IMR-90 (cell line): Measurements from ENCODE around the gene SYT5. TPM values are rescaled to one million over a fixed set of nuclear protein-coding genes. Genes with fewer than 3 reads are reported as not detected.

Experiments
- ATAC-seq: fragments of 200-7000 bp; cut with Tn5 transposase; 2 replicates; pipeline ENCODE4 v1.9.1; 2020; ENCODE audit warnings: low read depth, mild to moderate bottlenecking, moderate library complexity
- BruUV-seq: library from RNA; stranded (reverse); fragments of 400-500 nt; replicated peaks from 2 replicates; lab custom pipeline; 2021; lab: Mats Ljungman, UMichigan
- CTCF ChIA-PET: fragments of 300-600 bp; formaldehyde crosslinking; extraction: SDS; loops from one replicate; lab custom pipeline; 2021; ENCODE audit warnings: antibody characterized with exemption; lab: Yijun Ruan, JAX
- POLR2A ChIA-PET: fragments of 300-600 bp; sonication (Branson Sonifier 250); formaldehyde crosslinking; loops from one replicate; lab custom pipeline; 2022; ENCODE audit warnings: antibody characterized with exemption; ENCODE audit not compliant: unreplicated experiment; lab: Charles Lee
- DNase-seq: peaks from one replicate; pipeline ENCODE4 v3.0.0; 2013
- H2AFZ ChIP-seq: replicated peaks from 2 replicates; pipeline ENCODE3; 2013; ENCODE audit warnings: low read length, mild to moderate bottlenecking; ENCODE audit not compliant: poor library complexity
- H2AK5ac ChIP-seq: 2 replicates; pipeline ENCODE4 v1.6.1; 2013; ENCODE audit warnings: low read depth, low read length, inconsistent platforms
- H2AK9ac ChIP-seq: replicated peaks from 2 replicates; pipeline ENCODE3; 2013; ENCODE audit warnings: mild to moderate bottlenecking, low read depth, low read length, moderate library complexity; ENCODE audit not compliant: poor library complexity
- H2BK120ac ChIP-seq: 2 replicates; pipeline ENCODE4 v1.6.1; 2013; ENCODE audit warnings: low read depth, low read length, inconsistent platforms
- H2BK15ac ChIP-seq: 3 replicates; pipeline ENCODE4 v1.6.1; 2013; ENCODE audit warnings: low read depth, low read length, inconsistent platforms
- H2BK20ac ChIP-seq: 2 replicates; pipeline ENCODE4 v1.6.1; 2013; ENCODE audit warnings: low read depth, mild to moderate bottlenecking, inconsistent platforms, low read length, moderate library complexity
- H2BK5ac ChIP-seq: 2 replicates; pipeline ENCODE4 v1.6.1; 2013; ENCODE audit warnings: mild to moderate bottlenecking, low read depth, low read length, inconsistent platforms; ENCODE audit not compliant: poor library complexity, severe bottlenecking
- H3K14ac ChIP-seq: replicated peaks from 2 replicates; pipeline ENCODE4 v1.6.1; 2013; ENCODE audit warnings: low read depth, low read length, inconsistent platforms
- H3K18ac ChIP-seq: 2 replicates; pipeline ENCODE4 v1.6.1; 2013; ENCODE audit warnings: low read depth, low read length, control low read depth
- H3K23ac ChIP-seq: 2 replicates; pipeline ENCODE4 v1.6.1; 2013; ENCODE audit warnings: low read depth, low read length, inconsistent platforms
- H3K27ac ChIP-seq: 2 replicates; pipeline ENCODE4 v1.5.1; 2013; ENCODE audit warnings: mild to moderate bottlenecking, control low read depth, low read length; ENCODE audit not compliant: insufficient read depth
- H3K27me3 ChIP-seq: 2 replicates; pipeline ENCODE4 v1.6.1; 2013; ENCODE audit warnings: low read length; ENCODE audit not compliant: control insufficient read depth, insufficient read depth
- H3K36me3 ChIP-seq: 2 replicates; pipeline ENCODE4 v1.6.1; 2013; ENCODE audit warnings: low read length, mixed read lengths; ENCODE audit not compliant: control insufficient read depth, insufficient read depth
- H3K4ac ChIP-seq: 2 replicates; pipeline ENCODE4 v1.6.1; 2013; ENCODE audit warnings: low read depth, low read length, inconsistent platforms
- H3K4me1 ChIP-seq: 2 replicates; pipeline ENCODE4 v1.6.1; 2013; ENCODE audit warnings: low read length, mixed read lengths; ENCODE audit not compliant: control insufficient read depth, insufficient read depth
- H3K4me2 ChIP-seq: 2 replicates; pipeline ENCODE4 v1.6.1; 2013; ENCODE audit warnings: low read depth, mild to moderate bottlenecking, control low read depth, low read length, moderate library complexity
- H3K4me3 ChIP-seq: 2 replicates; pipeline ENCODE4 v1.5.1; 2013; ENCODE audit warnings: low read depth, mild to moderate bottlenecking, control low read depth, low read length, moderate library complexity; ENCODE audit not compliant: insufficient read depth
- H3K56ac ChIP-seq: 2 replicates; pipeline ENCODE4 v1.6.1; 2013; ENCODE audit warnings: low read length, inconsistent platforms; ENCODE audit not compliant: insufficient read depth; ENCODE audit errors: extremely low read depth
- H3K79me1 ChIP-seq, 2 experiments: 2 replicates each; pipeline ENCODE4 v1.6.1; 2013; ENCODE audit warnings: low read length in 2 of 2, inconsistent platforms in 1 of 2, low read depth in 1 of 2
- H3K9ac ChIP-seq: 2 replicates; pipeline ENCODE4 v1.6.1; 2013; ENCODE audit warnings: low read depth, low read length, control low read depth
- H3K9me1 ChIP-seq: 2 replicates; pipeline ENCODE4 v1.6.1; 2013; ENCODE audit warnings: low read length, inconsistent platforms; ENCODE audit not compliant: insufficient read depth
- H3K9me3 ChIP-seq: 2 replicates; pipeline ENCODE4 v1.6.1; 2013; ENCODE audit warnings: low read length; ENCODE audit not compliant: control insufficient read depth, insufficient read depth
- H4K20me1 ChIP-seq: 2 replicates; pipeline ENCODE4 v1.6.1; 2013; ENCODE audit warnings: low read length, inconsistent platforms; ENCODE audit not compliant: insufficient read depth
- H4K5ac ChIP-seq: 2 replicates; pipeline ENCODE4 v1.6.1; 2013; ENCODE audit warnings: mild to moderate bottlenecking, low read depth, low read length, control low read depth
- H4K8ac ChIP-seq, 2 experiments: 2 replicates each; pipeline ENCODE4 v1.6.1; 2013; ENCODE audit warnings: low read depth in 2 of 2, low read length in 2 of 2, control low read depth in 1 of 2, inconsistent platforms in 1 of 2
- H4K91ac ChIP-seq: 2 replicates; pipeline ENCODE4 v1.6.1; 2013; ENCODE audit warnings: low read depth, low read length, inconsistent platforms; ENCODE audit not compliant: insufficient read depth
- BHLHE40 ChIP-seq: fragments of 150-350 bp; IDR thresholded peaks from 2 replicates; pipeline ENCODE4 v1.6.1; 2016; ENCODE audit warnings: mild to moderate bottlenecking, low read depth, low read length
- CEBPB ChIP-seq: IDR thresholded peaks from 2 replicates; pipeline ENCODE4 v1.6.1; 2012; ENCODE audit warnings: low read depth, low read length, improper control_type of control experiment
- CHD1 ChIP-seq: IDR thresholded peaks from 2 replicates; pipeline ENCODE4 v1.6.1; 2012; ENCODE audit warnings: low read depth, low read length, improper control_type of control experiment
- ELK1 ChIP-seq: fragments of 150-350 bp; IDR thresholded peaks from 2 replicates; pipeline ENCODE4 v1.6.1; 2016; ENCODE audit warnings: low read depth, mild to moderate bottlenecking, low read length, moderate library complexity, borderline replicate concordance
- FOS ChIP-seq: fragments of 150-350 bp; IDR thresholded peaks from 2 replicates; pipeline ENCODE4 v1.6.1; 2016; ENCODE audit warnings: low read depth, low read length
- MAFK ChIP-seq: IDR thresholded peaks from 2 replicates; pipeline ENCODE4 v1.6.1; 2012; ENCODE audit warnings: low read depth, low read length, improper control_type of control experiment
- MAZ ChIP-seq: IDR thresholded peaks from 2 replicates; pipeline ENCODE4 v1.6.1; 2012; ENCODE audit warnings: low read depth, mild to moderate bottlenecking, low read length, improper control_type of control experiment, moderate library complexity, borderline replicate concordance
- MXI1 ChIP-seq: IDR thresholded peaks from 2 replicates; pipeline ENCODE4 v1.6.1; 2012; ENCODE audit warnings: low read depth, mild to moderate bottlenecking, low read length, moderate library complexity, borderline replicate concordance
- NFE2L2 ChIP-seq: fragments of 150-350 bp; IDR thresholded peaks from 2 replicates; pipeline ENCODE4 v1.6.1; 2016; ENCODE audit warnings: low read depth, mild to moderate bottlenecking, low read length
- POLR2A ChIP-seq: IDR thresholded peaks from 2 replicates; pipeline ENCODE4 v1.6.1; 2012; ENCODE audit warnings: mild to moderate bottlenecking, low read depth, low read length
- RAD21 ChIP-seq: IDR thresholded peaks from 2 replicates; pipeline ENCODE4 v1.6.1; 2012; ENCODE audit warnings: low read length, improper control_type of control experiment
- RCOR1 ChIP-seq: IDR thresholded peaks from 2 replicates; pipeline ENCODE4 v1.6.1; 2012; ENCODE audit warnings: mild to moderate bottlenecking, low read length, improper control_type of control experiment; ENCODE audit not compliant: insufficient replicate concordance
- RFX5 ChIP-seq: IDR thresholded peaks from 2 replicates; pipeline ENCODE4 v1.8.0; 2012; ENCODE audit warnings: low read depth, mild to moderate bottlenecking, low read length, moderate library complexity
- SMC3 ChIP-seq: fragments of 150-350 bp; IDR thresholded peaks from 2 replicates; pipeline ENCODE4 v1.6.1; 2016; ENCODE audit warnings: low read depth, mild to moderate bottlenecking, antibody characterized with exemption, low read length, moderate library complexity
- WGBS, 2 experiments: methylation state at CpG; one replicate each; pipeline versions ENCODE4 v1.1.5 to v1.1.7; 2013; ENCODE audit warnings: missing lambda C conversion rate in 2 of 2; ENCODE audit not compliant: insufficient read length in 1 of 2; ENCODE audit errors: extremely low coverage in 2 of 2; 5-methylcytosine and 5-hydroxymethylcytosine counted together
- dilution Hi-C: fragments of 300-500 bp; cut with HindIII; formaldehyde crosslinking; loops from one replicate; pipeline ENCODE4 v1.14.3; 2018; ENCODE audit warnings: low sequenced_read_pairs; ENCODE audit not compliant: unreplicated experiment
- in situ Hi-C: fragments of 300-500 bp; cut with MboI; formaldehyde crosslinking; loops from 3 replicates; pipeline ENCODE4 v1.14.3; 2019; ENCODE audit warnings: low sequenced_read_pairs, inconsistent platforms, mixed read lengths
- intact Hi-C: fragments of 100-400 bp; cut with micrococcal nuclease; formaldehyde crosslinking; loops from 2 replicates; pipeline ENCODE4 v1.10.0; 2022
- polyA plus RNA-seq, 3 experiments: library from polyadenylated mRNA; depleted of rRNA; stranded (reverse); fragments of >200 nt; gene quantifications; 2 replicates each; pipeline ENCODE4 v1.2.3, GENCODE V29; 2012; ENCODE audit warnings: low replicate concordance in 1 of 3
- total RNA-seq: library from RNA; depleted of rRNA; stranded (reverse); fragments of >200 nt; gene quantifications from 2 replicates; pipeline ENCODE4 v1.2.3, GENCODE V29; 2012
- TF ChIP-seq, protein P1 (sequence below): conservative IDR thresholded peaks from 2 replicates; pipeline ENCODE4 v1.5.1; 2012; ENCODE audit warnings: mild to moderate bottlenecking, low read depth, low read length, improper control_type of control experiment
- TF ChIP-seq, protein P2 (sequence below): fragments of 150-350 bp; IDR thresholded peaks from 2 replicates; pipeline ENCODE4 v1.6.1; 2017; ENCODE audit warnings: mild to moderate bottlenecking, antibody characterized with exemption, low read length, low read depth

The SYT5 gene
- total and polyA plus RNA-seq, 2 of the 4 experiments (the other 2 are of a cell fraction): under 0.01 to 0.15 TPM

GRCh38 chr19:55161571-55162322, 18.3 kb downstream of the SYT5 start:
- ATAC-seq (no peak), DNase-seq (no peak)
- Histone ChIP-seq H4K5ac (no peak overlapping the region), H3K36me3 (no peaks in the 10 kb centered on the region), H4K91ac (no peak overlapping the region), H3K4me1 (peaks cover 2% of the 10 kb centered on the region; the same call in 1 of the 2 replicates), H3K9me3 (no peaks in the 10 kb centered on the region), H2BK20ac (no peak overlapping the region), H3K4me3 (no peak overlapping the region), H2AFZ (peak overlapping the region; percentile 43), H3K79me1 (no peaks in the 10 kb centered on the region), H3K18ac (no peak overlapping the region), H2BK5ac (no peak overlapping the region), H3K9ac (no peak overlapping the region), H4K8ac (no peak overlapping the region), H3K27ac (no peak overlapping the region), H4K20me1 (no peaks in the 10 kb centered on the region), H2BK15ac (no peak overlapping the region), H3K9me1 (peaks cover 2% of the 10 kb centered on the region; the same call in 1 of the 2 replicates), H3K4ac (no peak overlapping the region), H2AK9ac (no peak overlapping the region), H3K27me3 (peaks cover 30% of the 10 kb centered on the region), H3K23ac (no peak overlapping the region), H2AK5ac (no peak overlapping the region), H3K4me2 (no peak overlapping the region), H3K14ac (no peak overlapping the region), H3K56ac (no peak overlapping the region), H2BK120ac (no peak overlapping the region)
- dilution Hi-C loops: no loop called here
- intact Hi-C loops: no loop called here
- ChIA-PET POLR2A (no interaction called here), CTCF (no interaction called here)
- TF ChIP-seq ELK1 (no peak), RFX5 (no peak), RAD21 (no peak), POLR2A (no peak), MAFK (no peak), NFE2L2 (no peak), SMC3 (no peak), RCOR1 (no peak), MXI1 (no peak), CHD1 (no peak), MAZ (no peak), CEBPB (no peak), FOS (no peak), BHLHE40 (no peak)
- TF ChIP-seq, protein P1, sequence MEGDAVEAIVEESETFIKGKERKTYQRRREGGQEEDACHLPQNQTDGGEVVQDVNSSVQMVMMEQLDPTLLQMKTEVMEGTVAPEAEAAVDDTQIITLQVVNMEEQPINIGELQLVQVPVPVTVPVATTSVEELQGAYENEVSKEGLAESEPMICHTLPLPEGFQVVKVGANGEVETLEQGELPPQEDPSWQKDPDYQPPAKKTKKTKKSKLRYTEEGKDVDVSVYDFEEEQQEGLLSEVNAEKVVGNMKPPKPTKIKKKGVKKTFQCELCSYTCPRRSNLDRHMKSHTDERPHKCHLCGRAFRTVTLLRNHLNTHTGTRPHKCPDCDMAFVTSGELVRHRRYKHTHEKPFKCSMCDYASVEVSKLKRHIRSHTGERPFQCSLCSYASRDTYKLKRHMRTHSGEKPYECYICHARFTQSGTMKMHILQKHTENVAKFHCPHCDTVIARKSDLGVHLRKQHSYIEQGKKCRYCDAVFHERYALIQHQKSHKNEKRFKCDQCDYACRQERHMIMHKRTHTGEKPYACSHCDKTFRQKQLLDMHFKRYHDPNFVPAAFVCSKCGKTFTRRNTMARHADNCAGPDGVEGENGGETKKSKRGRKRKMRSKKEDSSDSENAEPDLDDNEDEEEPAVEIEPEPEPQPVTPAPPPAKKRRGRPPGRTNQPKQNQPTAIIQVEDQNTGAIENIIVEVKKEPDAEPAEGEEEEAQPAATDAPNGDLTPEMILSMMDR: no peak
- TF ChIP-seq, protein P2, sequence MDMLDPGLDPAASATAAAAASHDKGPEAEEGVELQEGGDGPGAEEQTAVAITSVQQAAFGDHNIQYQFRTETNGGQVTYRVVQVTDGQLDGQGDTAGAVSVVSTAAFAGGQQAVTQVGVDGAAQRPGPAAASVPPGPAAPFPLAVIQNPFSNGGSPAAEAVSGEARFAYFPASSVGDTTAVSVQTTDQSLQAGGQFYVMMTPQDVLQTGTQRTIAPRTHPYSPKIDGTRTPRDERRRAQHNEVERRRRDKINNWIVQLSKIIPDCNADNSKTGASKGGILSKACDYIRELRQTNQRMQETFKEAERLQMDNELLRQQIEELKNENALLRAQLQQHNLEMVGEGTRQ: no peak
- in situ Hi-C loops: no loop called here
- no TSS peak for BruUV-seq
- 15% methylated on average over 21 of the region's 61 CpGs; no CpG with 5 or more reads in 1 of the 2 experiments for WGBS, 2 experiments
